Endodermal cell (in vitro differentiated cells): ENCODE measurements around the gene RALGPS1. TPM values are rescaled to one million over a fixed set of nuclear protein-coding genes. Genes with fewer than 3 reads are reported as not detected.
A peak's percentile ranks its signal among the peaks of the same experiment; 100 is the strongest.

Source experiments
- DNase-seq: peaks from one replicate; pipeline ENCODE4 v3.0.0-alpha.2; 2017
- H3K27ac ChIP-seq: 2 replicates; pipeline ENCODE4 v1.5.1; 2013; ENCODE audit warnings: mild to moderate bottlenecking, low read depth, low read length, moderate library complexity
- H3K27me3 ChIP-seq: 2 replicates; pipeline ENCODE4 v1.6.1; 2013; ENCODE audit warnings: mild to moderate bottlenecking, low read length, moderate library complexity; ENCODE audit not compliant: insufficient read depth, control insufficient read depth, poor library complexity, severe bottlenecking
- H3K36me3 ChIP-seq: 2 replicates; pipeline ENCODE4 v1.7.0; 2013; ENCODE audit warnings: mild to moderate bottlenecking, low read length, moderate library complexity; ENCODE audit not compliant: control insufficient read depth, insufficient read depth
- H3K4me1 ChIP-seq: one replicate; pipeline ENCODE4 v1.7.0; 2013; ENCODE audit warnings: low read length; ENCODE audit not compliant: control insufficient read depth, insufficient read depth
- H3K4me3 ChIP-seq: 2 replicates; pipeline ENCODE4 v1.5.1; 2013; ENCODE audit warnings: mild to moderate bottlenecking, low read length, moderate library complexity
- H3K9ac ChIP-seq: 2 replicates; pipeline ENCODE4 v1.6.1; 2013; ENCODE audit warnings: mild to moderate bottlenecking, low read length, moderate library complexity; ENCODE audit not compliant: poor library complexity, severe bottlenecking; ENCODE audit errors: extremely low read depth
- H3K9me3 ChIP-seq: 2 replicates; pipeline ENCODE4 v1.6.1; 2013; ENCODE audit warnings: mild to moderate bottlenecking, low read length, moderate library complexity; ENCODE audit not compliant: control insufficient read depth
- H3K27ac Mint-ChIP-seq: 2 replicates; pipeline ENCODE4 v1.8.0; 2020; ENCODE audit warnings: mixed read lengths
- H3K27me3 Mint-ChIP-seq: 2 replicates; pipeline ENCODE4 v1.8.0; 2021; ENCODE audit warnings: mild to moderate bottlenecking, mixed read lengths; ENCODE audit not compliant: insufficient read depth
- H3K36me3 Mint-ChIP-seq: 2 replicates; pipeline ENCODE4 v1.8.0; 2020; ENCODE audit warnings: low read depth, mixed read lengths
- H3K4me1 Mint-ChIP-seq: 2 replicates; pipeline ENCODE4 v1.8.0; 2020; ENCODE audit warnings: mixed read lengths
- H3K4me3 Mint-ChIP-seq: 2 replicates; pipeline ENCODE4 v1.8.0; 2020; ENCODE audit warnings: mild to moderate bottlenecking, moderate library complexity, mixed read lengths
- H3K9me3 Mint-ChIP-seq: 2 replicates; pipeline ENCODE4 v1.8.0; 2020; ENCODE audit warnings: mild to moderate bottlenecking, mixed read lengths
- CTCF ChIP-seq: fragments of 200-600 bp; sonication (generic); conservative IDR thresholded peaks from 2 replicates; pipeline ENCODE4 v1.5.0; 2021; ENCODE audit warnings: antibody characterized with exemption, mild to moderate bottlenecking
- WGBS, 2 experiments: methylation state at CpG; one replicate each; pipeline versions ENCODE4 v1.1.5 to v1.1.7; 2013; ENCODE audit warnings: missing lambda C conversion rate in 2 of 2, mixed read lengths in 1 of 2; ENCODE audit not compliant: insufficient coverage in 1 of 2, insufficient read length in 1 of 2; 5-methylcytosine and 5-hydroxymethylcytosine counted together
- total RNA-seq, 2 donors: library from RNA; stranded (reverse); fragmentation: NEBNext Ultra II Directional in 1 of 2; extraction: Animal tissue kit (Norgen Biotek cat#: 25700) in 1 of 2; gene quantifications; 2 replicates in 1 of 2; 3 replicates in 1 of 2; pipeline ENCODE4 v1.2.1, GENCODE V29; 2021

Gene RALGPS1
- total RNA-seq, 2 donors from 2014 or later, result 23.3 to 25.0 TPM

- H3K27me3 ChIP-seq, result no peaks in the 10 kb centered on the region
- no peaks in the 10 kb centered on the region for H3K36me3 Mint-ChIP-seq
- no peak overlapping the region for H3K4me3 ChIP-seq
- no peak overlapping the region for H3K27ac ChIP-seq
- peak overlapping the region; percentile 57 for H3K27ac Mint-ChIP-seq
- peak; percentile 70 for DNase-seq
- no peaks in the 10 kb centered on the region for H3K9me3 Mint-ChIP-seq
- 74 to 82% methylated on average over 12 to 20 of the region's 20 CpGs for WGBS, 2 experiments
- no peaks in the 10 kb centered on the region for H3K9me3 ChIP-seq
- H3K4me1 ChIP-seq, result no peaks in the 10 kb centered on the region
- H3K4me3 Mint-ChIP-seq, result no peak overlapping the region
- H3K27me3 Mint-ChIP-seq, result no peaks in the 10 kb centered on the region
- H3K9ac ChIP-seq, result no peak overlapping the region
- H3K4me1 Mint-ChIP-seq, result peaks cover 14% of the 10 kb centered on the region
- H3K36me3 ChIP-seq, result no peaks in the 10 kb centered on the region
- TF ChIP-seq CTCF, result peak; percentile 68
Measured at GRCh38 chr9:127210851-127211730, 296.5 kb downstream of the RALGPS1 start.

- H3K36me3 ChIP-seq, result no peaks in the 10 kb centered on the region
- peaks cover 14% of the 10 kb centered on the region for H3K4me1 Mint-ChIP-seq
- no peak for TF ChIP-seq CTCF
- H3K9ac ChIP-seq, result no peak overlapping the region
- DNase-seq, result peak; percentile 38
- H3K36me3 Mint-ChIP-seq, result no peaks in the 10 kb centered on the region
- no peaks in the 10 kb centered on the region for H3K9me3 ChIP-seq
- no peak overlapping the region for H3K4me3 ChIP-seq
- no peaks in the 10 kb centered on the region for H3K4me1 ChIP-seq
- no peak overlapping the region for H3K4me3 Mint-ChIP-seq
- no peaks in the 10 kb centered on the region for H3K9me3 Mint-ChIP-seq
- no peaks in the 10 kb centered on the region for H3K27me3 Mint-ChIP-seq
- no peak overlapping the region for H3K27ac Mint-ChIP-seq
- no peaks in the 10 kb centered on the region for H3K27me3 ChIP-seq
- WGBS, 2 experiments, result 94 to 96% methylated on average over 5 to 11 of the region's 11 CpGs
- no peak overlapping the region for H3K27ac ChIP-seq
Measured at GRCh38 chr9:127211983-127212382, 297.4 kb downstream of the RALGPS1 start.

- H3K9me3 ChIP-seq, result no peaks in the 10 kb centered on the region
- no peak for TF ChIP-seq CTCF
- H3K27ac ChIP-seq, result no peak overlapping the region
- Mint-ChIP-seq H3K36me3 (no peaks in the 10 kb centered on the region), H3K4me1 (peaks cover 14% of the 10 kb centered on the region), H3K27ac (no peak overlapping the region), H3K9me3 (no peaks in the 10 kb centered on the region), H3K27me3 (no peaks in the 10 kb centered on the region), H3K4me3 (no peak overlapping the region)
- no peaks in the 10 kb centered on the region for H3K4me1 ChIP-seq
- no peaks in the 10 kb centered on the region for H3K36me3 ChIP-seq
- 91 to 100% methylated on average over 2 to 9 of the region's 9 CpGs for WGBS, 2 experiments
- no peak for DNase-seq
- H3K4me3 ChIP-seq, result no peak overlapping the region
- no peaks in the 10 kb centered on the region for H3K27me3 ChIP-seq
- H3K9ac ChIP-seq, result no peak overlapping the region
Measured at GRCh38 chr9:127212453-127212852, 297.9 kb downstream of the RALGPS1 start.
